NOMO-1 (cell line): ENCODE measurements around the gene CDKL2.
"Not testable (repeated sequence)": the region's sequence is repeated elsewhere in the genome, so short reads cannot be mapped to it uniquely, and the experiment has no call there.

Source experiments
- DNase-seq, 2 experiments: peaks; one replicate each; lab custom pipeline; 2025; ENCODE audit not compliant: unreplicated experiment in 2 of 2; lab: John Stamatoyannopoulos, UW

Gene CDKL2

DNA sequence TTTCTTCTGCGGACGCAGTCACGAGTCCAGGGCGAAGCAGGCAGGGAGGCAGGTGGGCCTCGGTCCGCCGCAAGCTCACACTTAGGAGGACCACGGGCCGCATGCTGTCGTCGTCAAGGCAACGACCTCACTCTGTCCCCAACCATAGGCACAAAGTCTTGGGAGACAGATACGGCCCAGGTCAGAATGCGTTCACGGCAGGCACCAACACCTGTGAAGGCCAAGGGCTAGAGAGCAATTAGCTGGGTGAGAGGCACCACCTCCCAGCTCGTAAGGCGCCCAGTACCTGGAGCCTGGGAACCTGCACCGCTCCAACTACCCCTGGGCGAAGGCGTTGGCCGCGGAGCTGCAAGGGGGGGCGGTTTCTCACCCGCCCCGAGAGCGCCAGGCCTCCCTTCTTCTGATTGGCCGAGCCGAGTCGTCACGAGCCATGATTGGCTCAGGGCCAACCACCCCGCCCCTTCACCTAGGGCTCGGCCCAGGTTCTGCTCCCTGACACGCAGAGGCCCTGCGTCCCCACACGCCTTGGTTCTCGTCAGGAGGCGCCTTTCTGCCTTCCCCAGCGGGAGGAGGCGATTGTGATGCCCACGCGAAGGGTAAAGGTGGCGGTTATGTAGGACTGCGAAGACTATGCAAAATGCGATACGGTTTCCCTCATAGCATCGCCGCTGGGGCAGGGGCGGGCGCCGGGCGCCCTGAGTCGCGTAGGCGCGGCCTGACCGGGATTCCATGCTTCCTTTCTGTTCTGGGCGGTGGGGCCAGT lies at the start of gene CDKL2:
CDKL2 (minus strand) TSS at position 355 of the 763 bp plus-strand sequence. CDS start 4,540 bp downstream, outside the sequence.
- peak; percentile 46 to 54 for DNase-seq

DNA sequence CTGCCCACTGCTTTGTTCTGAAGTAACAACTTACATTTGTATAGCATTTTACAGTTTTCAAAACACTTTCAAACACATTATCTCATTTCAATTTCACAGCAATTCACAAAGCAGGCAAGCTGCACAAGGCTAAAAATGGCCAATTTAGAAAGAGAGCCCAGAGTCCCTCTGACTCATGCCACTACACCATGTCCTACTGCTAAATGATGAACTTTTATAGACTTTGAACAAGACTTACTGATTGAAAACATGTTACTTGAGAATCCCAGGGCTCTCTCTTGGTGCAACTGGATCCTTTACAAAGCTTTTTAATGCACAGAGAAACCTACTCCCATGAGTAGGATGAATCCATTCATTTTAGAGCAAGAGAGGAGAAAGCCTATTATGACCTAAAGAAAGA lies 48.6 kb upstream of the CDKL2 start:
- DNase-seq = no peak

- DNase-seq = no peak
Observed at GRCh38 chr4:75678473-75678872, 48.1 kb upstream of the CDKL2 start.

GRCh38 chr4:75675004-75675531 lies 44.7 kb upstream of the CDKL2 start:
- DNase-seq = no peak

DNA sequence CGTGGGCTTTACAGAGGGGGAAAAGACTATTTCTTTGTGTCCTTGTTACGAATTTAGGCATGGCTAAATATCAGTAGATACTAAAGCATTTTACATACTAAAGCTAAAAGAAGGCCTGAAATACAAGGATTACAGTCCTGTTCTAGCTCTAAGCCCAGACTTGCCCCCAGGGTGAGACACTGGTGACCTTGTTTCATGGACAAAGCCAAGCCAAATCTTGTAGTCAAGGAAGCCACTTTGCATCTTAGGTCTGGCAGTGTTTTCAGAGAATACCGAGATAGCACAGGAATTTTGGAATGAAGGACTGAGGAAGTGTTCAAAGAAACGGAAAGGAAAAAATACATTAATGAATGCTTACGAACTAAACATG lies 43.6 kb upstream of the CDKL2 start:
- no peak for DNase-seq

GRCh38 chr4:75673027-75673958 lies 43.0 kb upstream of the CDKL2 start, which contains the start of gene G3BP2:
Gene G3BP2 (minus strand): TSS chr4:75673411. CDS start chr4:75662025, 11,386 bp downstream.
- DNase-seq = peak; percentile 96 to 98

DNA sequence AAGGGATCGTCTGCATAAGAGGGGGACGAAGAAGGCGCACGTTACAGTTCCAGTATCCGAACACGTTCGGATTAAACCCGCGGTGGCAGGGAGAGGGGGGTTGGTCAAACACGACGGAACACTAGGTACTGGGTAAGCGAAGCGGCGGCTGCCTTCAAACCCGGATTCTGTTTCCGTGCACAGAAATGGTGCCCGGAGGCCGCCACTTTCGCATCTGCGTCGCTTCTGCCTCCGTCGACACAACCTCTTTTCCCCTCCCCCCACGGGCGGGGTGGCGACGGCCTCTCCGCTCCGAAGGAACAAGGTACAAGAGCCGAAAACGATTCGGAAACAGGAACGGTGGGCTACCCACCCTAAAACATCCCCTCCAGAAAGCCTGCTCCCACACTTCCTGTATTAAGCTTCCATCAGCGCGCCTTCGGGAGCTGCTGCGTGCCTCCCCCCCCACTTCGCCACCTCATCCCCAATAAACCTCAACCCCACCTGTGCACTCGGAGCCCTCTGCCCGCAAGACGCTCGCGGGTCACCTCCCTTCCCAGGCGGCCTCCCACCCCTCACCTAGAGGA lies 42.2 kb upstream of the CDKL2 start:
- peak; percentile 59 to 62 for DNase-seq

DNA sequence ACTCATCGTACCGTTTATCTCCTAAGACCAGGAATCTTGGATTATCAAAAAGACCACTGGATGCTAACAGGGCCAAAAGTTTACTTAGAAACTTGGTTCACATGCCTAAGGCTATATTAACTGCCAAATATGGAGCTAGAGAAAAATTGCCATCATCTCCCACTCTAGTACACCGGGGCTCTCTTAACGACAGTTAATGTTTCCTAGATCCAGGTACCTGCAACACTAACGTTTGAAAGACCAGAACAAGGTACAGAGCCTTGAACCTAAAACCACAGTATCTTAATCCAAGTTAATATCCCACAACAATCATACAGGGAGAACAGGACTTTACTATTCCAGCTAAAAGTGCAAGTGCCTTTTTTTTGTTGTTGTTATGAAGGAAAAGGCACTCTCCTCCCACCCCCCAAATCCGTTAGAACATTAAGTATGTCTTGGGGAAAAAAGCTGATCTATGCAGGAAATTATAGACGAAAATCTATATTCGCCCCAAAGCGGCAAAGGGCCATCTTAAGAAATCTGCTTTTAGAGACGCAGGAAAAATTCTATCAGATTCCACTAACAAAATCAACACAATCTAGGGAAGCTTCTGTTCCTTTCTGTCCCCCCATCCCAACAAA lies 41.6 kb upstream of the CDKL2 start:
- DNase-seq = peak in 1 of 2 experiments; percentile 8

- DNase-seq = no peak
Observed at GRCh38 chr4:75668596-75668995, 38.3 kb upstream of the CDKL2 start.

- DNase-seq = not testable (repeated sequence)
Observed at GRCh38 chr4:75667636-75668035, 37.3 kb upstream of the CDKL2 start.

DNA sequence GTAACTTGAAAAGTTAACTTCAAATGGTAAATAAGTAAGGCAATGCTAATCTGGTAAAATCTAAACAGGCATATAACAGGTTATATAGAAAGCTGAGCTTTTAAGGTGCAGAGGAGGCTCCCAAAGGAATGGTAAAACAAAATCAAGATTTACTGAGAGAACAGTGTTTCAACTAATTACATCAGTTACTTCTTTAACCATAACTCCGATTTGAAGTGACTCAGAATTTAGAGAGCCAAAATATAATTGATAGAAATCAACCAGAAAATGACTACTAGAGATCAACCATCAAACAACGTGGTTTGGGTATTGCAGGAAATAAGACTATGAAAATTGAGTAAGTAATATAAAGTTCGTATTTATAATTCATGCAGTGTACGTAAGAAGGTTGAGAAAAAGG lies 36.0 kb upstream of the CDKL2 start:
- no peak for DNase-seq

- not testable (repeated sequence) for DNase-seq
Observed at GRCh38 chr4:75664604-75665003, 34.3 kb upstream of the CDKL2 start.

- DNase-seq = no peak
Observed at GRCh38 chr4:75662626-75663025, 32.3 kb upstream of the CDKL2 start.

GRCh38 chr4:75660491-75660890 lies 30.2 kb upstream of the CDKL2 start:
- no peak for DNase-seq

- DNase-seq = no peak
Observed at GRCh38 chr4:75659512-75660031, 29.2 kb upstream of the CDKL2 start.

- DNase-seq = no peak
Observed at GRCh38 chr4:75658876-75659275, 28.5 kb upstream of the CDKL2 start.

DNA sequence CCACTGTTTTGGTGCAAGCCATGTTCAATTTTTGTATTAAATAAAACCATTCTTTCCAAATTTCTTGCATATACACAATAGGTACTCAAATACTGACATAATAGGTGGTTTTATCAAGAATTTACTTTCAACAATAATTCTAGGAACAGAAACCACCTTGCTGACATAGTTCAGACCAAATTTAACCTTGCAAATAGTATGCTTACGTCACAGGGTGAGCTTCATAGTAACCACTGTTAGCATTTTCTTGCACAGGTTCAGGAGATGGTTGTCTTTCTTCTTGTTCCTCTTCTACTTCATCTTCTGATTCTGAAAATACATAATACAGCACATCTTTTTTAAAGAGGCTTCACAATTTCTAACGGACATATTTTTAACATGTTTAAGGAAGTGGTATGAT lies 25.2 kb upstream of the CDKL2 start:
- no peak for DNase-seq

- DNase-seq = no peak
Observed at GRCh38 chr4:75654905-75655304, 24.6 kb upstream of the CDKL2 start.

DNA sequence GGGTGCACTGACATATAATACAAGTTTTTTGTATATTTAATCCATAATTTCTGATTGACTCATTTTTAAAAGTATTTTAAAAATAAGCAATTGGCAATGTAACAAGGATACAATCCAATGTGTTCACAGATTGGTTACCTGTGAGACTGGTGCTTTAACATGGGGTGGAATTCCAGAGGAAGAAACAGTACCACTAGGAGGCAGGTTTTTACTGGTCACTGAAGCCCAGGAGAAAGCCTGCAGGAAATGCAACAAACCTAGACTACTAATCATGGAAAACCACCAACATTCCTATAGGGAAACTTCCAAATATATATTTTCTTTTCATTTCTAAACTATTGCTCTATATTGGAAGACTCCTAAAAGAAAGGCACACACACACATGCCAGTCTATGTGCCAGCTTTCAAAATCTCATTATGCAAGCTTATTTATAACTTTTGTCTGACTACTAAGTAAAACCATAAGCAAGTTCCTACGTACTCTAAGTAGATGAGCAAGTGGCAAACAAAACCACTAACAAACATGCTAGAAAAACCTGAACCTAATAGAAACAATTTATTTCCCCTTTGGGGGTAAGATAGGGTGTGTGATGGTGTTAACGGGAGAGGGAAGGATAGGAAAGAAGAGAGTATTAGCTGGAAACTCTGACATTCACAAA lies 23.6 kb upstream of the CDKL2 start:
- no peak for DNase-seq

DNA sequence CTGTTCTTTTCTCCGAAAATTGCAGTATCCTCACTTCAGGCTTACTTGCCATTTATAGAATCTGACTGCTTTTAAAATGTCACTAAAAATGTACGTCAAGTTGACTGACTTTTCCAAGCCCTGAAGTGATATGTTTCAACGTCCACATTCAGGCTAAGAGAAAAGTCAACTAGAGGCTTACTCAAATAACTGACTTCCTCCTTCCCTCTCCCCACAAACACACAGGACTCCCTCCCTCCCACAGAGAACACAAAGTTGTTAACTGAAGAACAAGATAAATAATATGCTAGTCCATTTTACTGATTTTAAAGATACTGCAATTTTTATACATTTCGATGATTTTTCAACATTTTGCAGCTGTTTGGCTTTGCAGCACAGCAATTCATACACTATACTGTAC lies 13.8 kb upstream of the CDKL2 start:
- peak in 1 of 2 experiments; percentile 24 for DNase-seq
